Fibroblast of skin of abdomen (primary cell): ENCODE measurements around the gene SPIRE1.
A peak's percentile ranks its signal among the peaks of the same experiment; 100 is the strongest.
"Not testable (repeated sequence)": the region's sequence is repeated elsewhere in the genome, so short reads cannot be mapped to it uniquely, and the experiment has no call there.

Experiments used
- DNase-seq: peaks from one replicate; pipeline ENCODE4 v3.0.0-alpha.2; 2013

Gene SPIRE1

DNA sequence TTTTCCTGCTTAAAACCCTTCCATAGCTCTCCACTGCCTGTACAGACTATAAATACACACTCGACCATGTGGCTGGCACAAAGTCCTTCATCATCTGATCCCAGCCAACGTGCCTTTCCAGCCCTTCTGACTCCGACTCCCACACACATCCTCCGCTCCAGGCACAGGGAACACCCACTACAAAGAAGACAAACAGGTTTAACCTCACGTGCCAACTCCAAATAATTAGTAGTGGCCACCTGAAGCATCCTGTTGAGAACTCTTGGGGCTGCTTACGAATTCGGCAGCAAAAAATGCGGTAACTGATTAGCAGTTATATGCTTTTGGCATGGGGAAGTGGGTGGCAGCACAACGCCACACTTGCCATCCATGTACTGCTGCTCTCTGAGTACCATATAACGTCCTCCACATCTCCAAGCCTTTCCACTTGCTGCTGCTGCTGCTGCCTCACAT is 12.1 kb downstream of the SPIRE1 start:
- no peak for DNase-seq

- DNase-seq = no peak
These were observed 12.7 kb downstream of the SPIRE1 start for GRCh38 chr18:12645254-12645653.

DNA sequence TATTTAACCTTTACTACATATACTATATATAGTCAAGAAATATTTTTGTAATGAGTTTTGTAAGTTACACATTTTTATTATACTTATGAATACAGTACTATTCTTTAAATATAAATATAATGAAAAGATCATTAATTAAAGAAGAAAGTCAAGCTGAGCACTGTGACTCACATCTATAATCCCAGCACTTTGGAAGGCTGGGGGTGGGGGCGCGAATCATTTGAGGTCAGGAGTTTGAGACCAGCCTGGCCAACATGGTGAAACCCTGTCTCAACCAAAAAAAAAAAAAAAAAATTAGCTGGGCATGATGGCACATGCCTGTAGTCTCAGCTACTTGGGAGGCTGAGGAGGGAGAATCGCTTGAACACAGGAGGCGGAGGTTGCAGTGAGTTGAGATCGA is 14.2 kb downstream of the SPIRE1 start:
- peak; percentile 28 for DNase-seq

- no peak for DNase-seq
These were observed 17.1 kb downstream of the SPIRE1 start for GRCh38 chr18:12640881-12641200.

DNA sequence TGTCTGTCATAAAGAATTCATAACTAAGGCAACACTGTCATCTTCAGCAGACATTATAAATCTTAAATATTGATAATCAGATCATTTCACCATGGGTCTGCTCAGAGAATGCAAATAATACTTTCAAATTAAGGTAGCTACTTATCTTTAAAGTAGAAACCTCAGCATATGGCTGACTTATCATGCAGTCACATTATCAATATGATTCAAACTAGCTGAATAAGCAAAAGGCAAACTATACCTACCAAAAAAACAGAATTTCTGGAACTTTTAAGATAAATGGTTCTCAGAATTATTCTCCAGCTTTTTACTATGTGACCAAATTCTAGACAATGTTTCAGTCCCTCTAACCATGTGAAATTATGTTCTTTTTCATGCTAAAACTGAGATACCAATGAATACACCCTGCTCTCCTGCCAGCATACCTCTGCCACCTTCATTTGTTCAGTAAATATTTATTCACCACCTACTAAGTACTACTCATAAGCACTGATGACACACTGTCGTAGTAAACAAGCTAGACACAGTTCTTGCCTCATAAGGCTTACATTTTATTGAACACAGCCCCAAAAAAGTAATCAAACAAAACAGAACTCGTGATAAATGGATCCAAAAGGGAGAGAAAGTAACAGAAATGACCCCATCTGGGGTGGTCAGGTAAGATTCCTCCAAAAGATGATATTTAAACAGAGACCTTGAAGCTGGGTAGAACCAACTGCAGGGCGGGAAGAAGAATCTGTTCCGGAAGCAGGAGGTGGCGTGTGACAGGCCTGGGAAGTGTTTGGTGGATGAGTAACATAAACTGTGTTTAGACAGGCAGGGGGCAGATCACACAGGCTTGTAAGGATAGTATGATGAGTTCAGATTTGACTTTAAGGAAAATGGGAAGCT is 17.7 kb downstream of the SPIRE1 start:
- peak; percentile 67 for DNase-seq

DNA sequence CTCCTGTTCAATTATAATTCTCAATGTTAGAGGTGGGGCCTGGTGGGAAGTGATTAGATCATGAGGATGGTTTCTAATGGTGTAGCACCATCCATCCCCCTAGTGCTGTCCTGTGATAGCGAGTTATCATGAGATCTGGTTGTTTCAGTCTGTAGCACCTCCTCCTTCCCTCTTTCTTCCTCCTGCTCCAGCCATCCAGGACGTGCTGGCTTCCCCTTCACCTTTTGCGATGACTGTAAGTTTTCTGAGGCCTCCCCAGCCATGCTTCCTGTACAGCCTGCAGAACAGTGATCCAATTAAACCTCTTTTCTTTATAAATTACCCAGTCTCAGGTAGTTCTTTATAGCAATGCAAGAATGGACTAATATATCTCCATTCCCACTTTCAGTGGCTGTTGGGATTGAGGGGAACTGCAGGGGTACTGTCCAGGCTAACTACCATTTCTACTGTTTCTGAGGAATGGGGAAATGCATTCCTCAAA is 19.2 kb downstream of the SPIRE1 start:
- no peak for DNase-seq

DNA sequence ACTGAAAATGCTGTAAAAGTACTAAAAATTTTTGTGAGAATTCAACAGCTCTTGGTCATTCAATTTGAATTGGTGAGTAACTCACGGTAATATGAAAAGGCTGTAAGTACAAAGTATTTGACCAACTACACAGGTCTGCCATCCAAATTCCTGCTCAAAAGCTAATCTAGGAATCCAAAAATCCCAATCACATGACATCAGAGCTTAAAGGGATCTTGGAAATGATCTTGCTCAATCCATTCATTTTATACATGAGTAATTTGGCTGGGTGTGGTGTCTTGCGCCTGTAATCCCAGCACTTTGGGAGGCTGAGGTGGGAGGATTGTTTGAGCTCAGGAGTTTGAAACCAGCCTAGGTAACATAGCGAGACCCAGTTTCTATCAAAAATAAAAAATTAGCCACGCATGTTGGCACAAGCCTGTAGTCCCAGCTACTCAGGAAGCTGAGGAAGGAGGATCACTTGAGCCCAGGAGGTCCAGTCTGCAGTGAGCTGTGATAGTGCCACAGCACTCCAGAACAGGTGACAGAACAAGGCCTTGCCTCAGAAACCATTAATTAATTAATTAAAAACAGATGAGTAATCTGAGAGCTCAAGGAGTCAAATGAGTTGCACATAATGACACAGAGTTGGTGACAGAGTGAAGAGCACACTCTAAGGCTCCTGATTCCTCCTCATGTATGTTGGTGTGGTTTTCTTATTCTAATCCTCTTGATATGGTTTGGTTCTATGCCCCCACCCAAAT is 19.8 kb downstream of the SPIRE1 start:
- peak; percentile 76 for DNase-seq

DNA sequence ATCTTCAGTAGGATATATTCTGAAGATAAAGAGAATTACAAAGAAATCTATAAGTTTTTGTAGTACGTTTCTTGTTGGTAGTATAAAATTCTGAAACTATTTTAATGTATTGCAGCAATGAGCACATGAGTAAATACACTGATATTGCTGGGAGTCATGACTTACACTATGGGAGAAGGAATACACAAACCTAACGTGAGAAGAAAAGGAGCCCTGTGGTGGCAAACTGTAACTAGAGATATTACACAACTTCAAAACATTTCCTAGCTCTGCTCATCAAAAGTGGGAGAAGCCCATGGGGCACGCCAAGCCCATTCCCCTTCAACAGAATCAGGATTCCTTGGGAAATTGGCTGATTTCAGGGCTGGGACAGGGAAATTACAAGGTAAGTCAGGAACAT is 20.5 kb downstream of the SPIRE1 start:
- no peak for DNase-seq

DNA sequence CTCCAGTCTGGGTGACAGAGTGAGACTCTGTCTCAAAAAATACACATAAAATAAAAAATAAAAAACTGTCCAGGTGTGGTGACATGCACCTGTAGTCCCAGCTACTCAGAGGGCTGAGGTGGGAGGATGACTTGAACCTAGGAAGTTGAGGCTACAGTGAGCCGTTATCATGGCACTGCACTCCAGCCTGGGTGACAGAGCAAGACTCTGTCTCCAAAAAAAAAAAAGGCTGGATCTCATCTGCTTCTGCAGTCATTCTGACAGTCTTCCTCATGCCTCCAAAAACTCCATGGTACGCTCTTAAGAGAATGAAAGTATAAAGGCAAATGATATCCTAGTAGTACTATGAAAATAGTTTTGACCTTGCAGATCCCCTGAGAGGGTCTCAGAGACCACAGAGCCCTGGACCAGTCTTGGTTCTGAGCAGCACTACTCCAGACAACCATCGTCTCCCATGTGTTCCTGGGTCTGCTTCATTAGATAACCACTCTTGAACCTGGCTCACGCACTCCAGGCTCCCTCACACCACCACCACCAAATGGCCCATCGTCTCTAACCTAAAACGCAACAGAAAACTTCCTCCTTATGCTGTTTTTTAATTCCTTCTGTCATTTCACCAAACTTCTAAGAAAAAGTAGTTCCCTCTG is 26.0 kb downstream of the SPIRE1 start:
- DNase-seq = no peak

GRCh38 chr18:12630136-12630535 is 27.8 kb downstream of the SPIRE1 start:
- DNase-seq = peak; percentile 58

DNA sequence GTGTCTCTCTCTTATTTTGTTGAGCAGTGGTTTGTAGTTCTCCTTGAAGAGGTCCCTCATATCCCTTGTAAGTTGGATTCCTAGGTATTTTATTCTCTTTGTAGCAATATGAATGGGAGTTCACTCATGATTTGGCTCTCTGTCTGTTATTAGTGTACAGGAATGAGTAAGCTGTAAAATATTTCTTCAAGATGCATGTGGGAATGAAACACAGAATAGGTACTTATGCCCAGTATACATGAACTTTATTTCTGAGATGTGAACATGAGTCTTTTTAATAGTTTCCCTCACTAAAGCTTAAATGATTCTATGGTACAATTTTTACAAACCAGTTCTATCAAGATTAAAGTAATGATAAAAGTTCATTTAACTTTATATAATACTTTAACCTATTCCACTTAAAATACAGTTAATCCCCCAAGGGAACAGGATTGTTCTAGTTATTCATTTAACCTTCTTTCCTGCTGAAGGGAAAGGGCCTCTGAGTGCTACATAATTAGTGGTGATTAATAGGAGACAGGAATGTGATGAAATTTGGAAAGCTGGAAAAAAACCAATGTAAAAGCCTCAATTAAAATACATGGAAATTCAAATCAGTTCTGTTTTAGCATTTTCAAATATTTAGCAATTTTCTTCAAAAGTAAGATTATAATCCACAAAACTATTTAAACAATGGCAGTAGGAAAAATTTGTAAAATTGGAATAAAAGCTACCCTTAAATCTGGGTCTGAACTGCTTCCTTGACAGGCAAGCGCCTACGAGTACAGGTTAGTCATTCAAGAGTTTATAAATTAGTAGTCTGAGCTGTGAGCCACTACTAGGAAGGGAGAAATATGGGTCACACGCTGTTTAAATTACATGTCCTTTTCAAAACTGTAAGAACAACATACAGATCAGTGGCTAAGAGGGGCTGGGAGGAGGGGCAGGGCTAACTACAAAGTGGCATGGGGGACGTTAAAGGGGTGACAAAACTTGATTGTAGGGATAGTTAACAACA is 28.9 kb downstream of the SPIRE1 start:
- peak; percentile 79 for DNase-seq

GRCh38 chr18:12627199-12627598 is 30.7 kb downstream of the SPIRE1 start:
- not testable (repeated sequence) for DNase-seq

DNA sequence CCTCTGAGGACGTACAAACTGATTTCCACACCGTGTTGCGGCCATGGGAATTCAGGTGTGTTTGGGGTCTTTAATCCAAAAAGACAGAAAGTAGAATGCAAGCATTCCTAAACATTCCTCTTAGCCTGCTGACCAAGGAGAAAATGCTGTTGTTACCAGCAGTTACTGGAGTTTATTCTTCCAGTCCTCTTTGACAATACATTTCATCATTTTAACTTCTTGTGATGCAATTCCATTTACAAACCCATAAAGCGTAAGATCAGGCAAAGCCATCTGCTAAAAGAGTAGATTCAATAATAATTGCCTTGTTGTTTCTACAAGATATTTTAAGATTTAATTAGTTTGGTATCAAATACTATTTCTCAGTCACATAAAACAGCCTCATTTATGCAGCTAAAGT is 32.7 kb downstream of the SPIRE1 start:
- peak; percentile 8 for DNase-seq

GRCh38 chr18:12621742-12622306 is 36.1 kb downstream of the SPIRE1 start:
- DNase-seq = peak; percentile 85

GRCh38 chr18:12615748-12616147 is 42.2 kb downstream of the SPIRE1 start:
- no peak for DNase-seq

DNA sequence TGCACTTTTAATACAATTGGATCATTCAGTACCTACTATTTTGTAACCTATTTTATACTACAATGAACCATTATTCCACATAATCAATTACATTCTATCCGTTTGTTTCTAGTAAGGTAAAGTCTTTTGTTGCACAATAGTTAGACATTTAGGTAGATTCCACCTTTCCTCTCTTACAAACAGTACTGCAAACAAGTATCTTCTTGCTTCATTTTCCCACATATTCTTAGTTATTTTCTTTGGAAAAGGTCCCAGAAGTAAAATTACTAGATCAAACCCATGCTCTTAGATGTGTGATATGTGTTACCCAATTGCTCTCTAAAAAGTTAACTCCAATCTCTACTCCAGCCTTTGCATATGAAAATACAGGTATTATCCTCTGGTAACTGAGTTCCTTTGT is 49.6 kb downstream of the SPIRE1 start:
- peak; percentile 53 for DNase-seq

GRCh38 chr18:12606592-12607315 is 51.2 kb downstream of the SPIRE1 start:
- peak; percentile 83 for DNase-seq

DNA sequence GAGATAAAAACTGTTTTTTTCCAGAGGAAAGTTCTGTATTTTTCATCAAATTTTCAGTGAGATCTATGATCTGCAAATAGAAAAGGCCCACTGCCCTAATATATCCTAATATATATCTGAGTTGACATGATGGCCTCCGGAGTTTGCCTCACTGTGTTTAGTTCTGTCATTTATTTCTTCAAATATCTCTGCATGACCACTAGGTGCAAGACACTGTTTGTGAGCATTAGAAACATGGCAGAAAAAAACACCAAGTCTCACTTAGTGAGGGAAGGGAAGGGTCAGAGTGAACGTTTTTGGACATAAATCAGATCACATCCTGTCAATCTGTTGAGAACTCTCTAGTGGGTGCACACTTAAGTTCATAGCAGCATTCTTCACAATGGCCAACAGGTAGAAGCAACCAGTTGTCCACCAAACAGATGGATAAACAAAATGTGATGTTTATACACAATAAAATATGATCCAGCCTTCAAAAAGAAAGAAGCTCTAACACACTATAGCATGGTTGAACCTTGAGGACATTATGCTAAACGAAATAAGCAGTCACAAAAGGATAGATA is 53.4 kb downstream of the SPIRE1 start:
- no peak for DNase-seq

DNA sequence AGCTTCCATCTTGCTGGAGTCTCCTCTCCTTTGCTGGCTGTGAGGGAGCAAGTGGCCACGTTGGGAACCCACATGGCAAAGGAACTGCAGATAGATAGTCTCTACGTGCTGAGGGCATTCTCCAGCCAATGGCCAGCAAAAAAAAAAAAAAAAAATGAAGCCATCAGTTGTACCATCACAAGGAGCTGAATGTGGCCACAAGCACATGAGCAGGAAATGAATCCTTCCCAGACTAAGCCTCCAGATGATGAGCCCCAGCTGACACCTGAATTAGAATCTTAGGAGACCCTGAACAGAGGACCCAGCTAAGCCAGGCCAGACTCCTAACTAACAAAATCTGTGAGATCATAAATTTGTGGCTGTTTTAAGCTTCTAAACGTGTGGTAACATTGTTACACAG is 57.9 kb downstream of the SPIRE1 start:
- DNase-seq = peak; percentile 6

DNA sequence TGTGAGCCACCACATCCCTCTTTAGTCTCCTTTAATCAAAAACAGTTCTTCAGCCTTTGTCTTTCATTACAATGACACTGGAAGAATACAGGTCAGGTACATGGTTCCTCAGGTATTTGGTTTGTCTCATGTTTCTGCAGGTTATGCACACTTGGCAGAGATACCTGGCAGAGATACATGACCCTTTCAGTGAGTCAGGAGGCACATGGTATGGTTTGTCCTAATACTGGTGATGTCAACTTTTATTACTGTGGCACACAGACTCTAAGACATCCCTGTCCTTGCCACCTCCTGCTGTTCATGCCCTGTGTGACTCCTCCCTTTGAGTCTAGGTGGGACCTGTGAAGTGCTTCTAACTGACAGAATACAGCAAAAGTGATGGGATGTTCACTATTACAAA is 58.4 kb downstream of the SPIRE1 start:
- DNase-seq = no peak
